Measurements from ENCODE around the gene FAAP20. TPM values are rescaled to one million over a fixed set of nuclear protein-coding genes. Genes with fewer than 3 reads are reported as not detected.

The FAAP20 gene
- total RNA-seq, 2 experiments from 2014 or later = 64.7 to 71.7 TPM

GRCh38 chr1:2175055-2175414, 19.5 kb downstream of the FAAP20 start:
- intact Hi-C loops (cut with micrococcal nuclease) = no loop called here
- H3K4me3 Mint-ChIP-seq = peak overlapping the region; percentile 38
- TF ChIP-seq CTCF (IDR thresholded peaks at IDR 0.05) = no peak
- peaks cover 3% of the 10 kb centered on the region for H3K4me1 Mint-ChIP-seq (ENCODE audit: low read depth)
- ChIA-PET CTCF (interaction anchor here (0.6 to 4.1 kb wide), 23 partner anchors 9 to 323 kb away, joined by 3 to 30 read pairs (median 5); no protein-coding TSS in a partner anchor), POLR2A (no interaction called here)
- ATAC-seq = no peak
- no peaks in the 10 kb centered on the region for H3K27me3 Mint-ChIP-seq
- DNase-seq = no peak
- H3K36me3 Mint-ChIP-seq (ENCODE audit: low read depth) = no peaks in the 10 kb centered on the region
- no peak overlapping the region for H3K27ac Mint-ChIP-seq
- H3K9me3 Mint-ChIP-seq = no peaks in the 10 kb centered on the region

DNA sequence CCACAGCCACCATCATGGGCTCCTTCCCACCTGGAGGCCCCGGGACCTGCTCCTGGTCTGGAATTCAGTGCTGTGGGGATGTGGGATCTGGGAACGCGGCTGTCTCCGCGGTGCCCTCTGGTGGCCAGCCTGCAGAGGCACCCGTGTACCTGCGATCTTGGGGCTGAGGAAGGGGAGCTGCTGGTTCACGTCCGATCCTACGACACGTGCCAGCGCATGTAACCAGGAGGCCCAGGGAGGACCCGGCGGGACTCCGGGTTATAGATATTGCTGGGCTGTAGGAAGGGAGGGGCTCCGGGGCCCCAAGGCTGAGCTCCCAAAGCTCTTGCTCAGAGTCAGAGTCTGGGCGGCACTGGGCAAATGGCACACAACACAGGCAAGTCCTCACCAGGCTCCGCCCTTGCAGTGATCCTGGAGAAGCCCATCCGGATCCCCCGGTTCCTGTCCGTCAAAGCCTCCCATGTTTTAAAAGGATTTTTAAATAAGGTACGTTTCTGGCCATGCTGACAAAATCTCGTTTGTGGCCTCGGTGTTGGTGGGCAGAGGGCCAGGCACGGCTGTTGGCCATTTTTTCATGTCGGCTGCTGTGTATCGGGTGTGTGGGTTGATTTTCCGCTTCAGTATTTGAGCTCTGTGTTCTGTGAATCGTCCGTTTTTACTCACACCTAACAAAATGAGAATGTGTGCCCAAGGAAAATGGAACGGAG, 20.1 kb downstream of the FAAP20 start:
- DNase-seq (peak; percentile 46), ATAC-seq (peak; percentile 75)
- Mint-ChIP-seq H3K36me3 (ENCODE audit: low read depth) (no peaks in the 10 kb centered on the region), H3K27me3 (no peaks in the 10 kb centered on the region), H3K9me3 (no peaks in the 10 kb centered on the region), H3K4me1 (ENCODE audit: low read depth) (peaks cover 3% of the 10 kb centered on the region), H3K27ac (peak overlapping the region; percentile 20), H3K4me3 (peak overlapping the region; percentile 38)
- ChIA-PET CTCF (interaction anchor here (0.6 to 4.1 kb wide), 35 partner anchors 10 to 324 kb away, joined by 3 to 30 read pairs (median 5); no protein-coding TSS in a partner anchor), POLR2A (no interaction called here)
- intact Hi-C loops (cut with micrococcal nuclease) = no loop called here
- TF ChIP-seq CTCF (IDR thresholded peaks at IDR 0.05) = peak; percentile 90

DNA sequence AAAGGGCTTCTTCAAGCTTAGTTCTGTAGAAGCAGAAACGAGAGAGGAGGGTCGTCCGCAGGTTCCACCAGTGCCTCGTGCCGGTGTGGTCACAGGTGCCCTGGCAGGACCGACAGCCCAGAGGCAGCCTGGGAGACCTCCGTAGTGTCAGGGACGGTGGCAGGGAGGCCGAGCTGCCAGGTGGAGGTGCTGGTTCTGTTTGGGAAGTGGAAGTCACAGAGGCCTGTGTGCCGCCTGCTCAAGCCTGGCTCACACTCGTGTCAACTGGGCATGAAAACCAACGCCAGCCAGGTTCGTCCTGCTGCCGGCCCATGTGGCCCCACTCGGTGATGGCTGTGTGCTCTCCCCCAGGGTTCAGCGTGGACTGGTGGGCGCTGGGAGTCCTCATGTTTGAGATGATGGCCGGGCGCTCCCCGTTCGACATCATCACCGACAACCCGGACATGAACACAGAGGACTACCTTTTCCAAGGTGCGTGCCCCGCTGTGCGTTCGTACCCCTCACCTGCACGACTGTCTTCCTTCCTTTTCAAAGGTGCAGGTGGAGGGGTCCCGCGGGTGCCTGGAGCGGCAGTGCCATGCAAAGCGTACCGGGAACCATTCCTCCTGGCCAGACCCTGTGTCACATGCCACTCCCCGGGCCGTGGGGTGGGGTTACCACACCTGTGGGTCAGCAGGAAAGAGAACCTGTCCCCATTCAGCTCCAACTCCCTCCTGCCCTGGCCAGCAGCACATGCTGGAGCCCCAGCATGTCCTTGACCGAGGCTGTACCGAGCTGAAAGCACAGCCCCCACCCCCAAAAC, 20.8 kb downstream of the FAAP20 start:
- Mint-ChIP-seq H3K36me3 (ENCODE audit: low read depth) (no peaks in the 10 kb centered on the region), H3K4me3 (no peak overlapping the region), H3K27ac (no peak overlapping the region), H3K27me3 (no peaks in the 10 kb centered on the region), H3K4me1 (ENCODE audit: low read depth) (peaks cover 3% of the 10 kb centered on the region), H3K9me3 (no peaks in the 10 kb centered on the region)
- POLR2A ChIA-PET = interaction anchor here (1.0 kb wide), 1 partner anchor 9 kb away, joined by 3 read pairs; no protein-coding TSS in a partner anchor
- CTCF ChIA-PET = interaction anchor here (0.6 to 4.1 kb wide), 27 partner anchors 10 to 229 kb away, joined by 3 to 30 read pairs (median 5); no protein-coding TSS in a partner anchor
- ATAC-seq (no peak), DNase-seq (no peak)
- intact Hi-C loops (cut with micrococcal nuclease) = no loop called here
- no peak for TF ChIP-seq CTCF (IDR thresholded peaks at IDR 0.05)

DNA sequence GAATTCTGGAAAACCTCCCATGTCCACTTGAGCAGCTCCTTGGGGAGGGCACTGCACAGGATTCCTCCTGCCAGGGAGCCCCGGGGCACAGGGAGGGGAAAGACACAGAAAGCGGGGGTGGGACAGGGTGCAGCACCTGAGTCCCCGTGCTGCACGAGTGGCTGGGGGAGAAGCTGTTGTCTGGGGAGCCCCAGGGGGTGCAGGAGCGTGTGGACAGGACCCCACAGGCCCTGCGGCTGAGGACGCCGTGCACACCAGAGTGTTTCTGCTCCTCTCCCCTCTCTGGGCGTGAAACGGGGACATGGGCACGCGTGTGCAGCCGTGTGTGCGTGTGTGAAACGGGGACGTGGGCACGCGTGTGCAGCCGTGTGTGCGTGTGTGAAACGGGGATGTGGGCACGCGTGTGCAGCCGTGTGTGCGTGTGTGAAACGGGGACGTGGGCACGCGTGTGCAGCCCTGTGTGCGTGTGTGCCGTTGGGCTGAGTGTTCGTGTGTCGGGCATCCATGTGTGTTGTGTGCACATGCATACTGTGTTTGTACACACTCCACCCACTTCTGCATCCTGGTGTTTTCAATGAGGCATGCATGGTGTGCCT, 21.9 kb downstream of the FAAP20 start:
- DNase-seq (no peak), ATAC-seq (no peak)
- ChIA-PET CTCF (interaction anchor here (2.2 to 4.1 kb wide), 2 partner anchors 9 to 23 kb away, joined by 6 to 30 read pairs; no protein-coding TSS in a partner anchor), POLR2A (interaction anchor here (1.0 kb wide), 1 partner anchor 10 kb away, joined by 3 read pairs; no protein-coding TSS in a partner anchor)
- Mint-ChIP-seq H3K9me3 (no peaks in the 10 kb centered on the region), H3K4me1 (ENCODE audit: low read depth) (peaks cover 3% of the 10 kb centered on the region), H3K36me3 (ENCODE audit: low read depth) (no peaks in the 10 kb centered on the region), H3K27me3 (no peaks in the 10 kb centered on the region), H3K27ac (no peak overlapping the region), H3K4me3 (no peak overlapping the region)
- intact Hi-C loops (cut with micrococcal nuclease) = no loop called here
- TF ChIP-seq CTCF (IDR thresholded peaks at IDR 0.05) = no peak

Data from activated CD8-positive, alpha-beta T cell treated with anti-CD3 and anti-CD28 coated beads for 36 hours (primary cell).